Endodermal cell (in vitro differentiated cells): Measurements from ENCODE around the gene MEOX1. TPM values are rescaled to one million over a fixed set of nuclear protein-coding genes. Genes with fewer than 3 reads are reported as not detected.

Experiments
- DNase-seq: peaks from one replicate; pipeline ENCODE4 v3.0.0-alpha.2; 2017
- H3K27ac ChIP-seq: 2 replicates; pipeline ENCODE4 v1.5.1; 2013; ENCODE audit warnings: mild to moderate bottlenecking, low read depth, low read length, moderate library complexity
- H3K27me3 ChIP-seq: 2 replicates; pipeline ENCODE4 v1.6.1; 2013; ENCODE audit warnings: mild to moderate bottlenecking, low read length, moderate library complexity; ENCODE audit not compliant: insufficient read depth, control insufficient read depth, poor library complexity, severe bottlenecking
- H3K36me3 ChIP-seq: 2 replicates; pipeline ENCODE4 v1.7.0; 2013; ENCODE audit warnings: mild to moderate bottlenecking, low read length, moderate library complexity; ENCODE audit not compliant: control insufficient read depth, insufficient read depth
- H3K4me1 ChIP-seq: one replicate; pipeline ENCODE4 v1.7.0; 2013; ENCODE audit warnings: low read length; ENCODE audit not compliant: control insufficient read depth, insufficient read depth
- H3K4me3 ChIP-seq: 2 replicates; pipeline ENCODE4 v1.5.1; 2013; ENCODE audit warnings: mild to moderate bottlenecking, low read length, moderate library complexity
- H3K9ac ChIP-seq: 2 replicates; pipeline ENCODE4 v1.6.1; 2013; ENCODE audit warnings: mild to moderate bottlenecking, low read length, moderate library complexity; ENCODE audit not compliant: poor library complexity, severe bottlenecking; ENCODE audit errors: extremely low read depth
- H3K9me3 ChIP-seq: 2 replicates; pipeline ENCODE4 v1.6.1; 2013; ENCODE audit warnings: mild to moderate bottlenecking, low read length, moderate library complexity; ENCODE audit not compliant: control insufficient read depth
- H3K27ac Mint-ChIP-seq: 2 replicates; pipeline ENCODE4 v1.8.0; 2020; ENCODE audit warnings: mixed read lengths
- H3K27me3 Mint-ChIP-seq: 2 replicates; pipeline ENCODE4 v1.8.0; 2021; ENCODE audit warnings: mild to moderate bottlenecking, mixed read lengths; ENCODE audit not compliant: insufficient read depth
- H3K36me3 Mint-ChIP-seq: 2 replicates; pipeline ENCODE4 v1.8.0; 2020; ENCODE audit warnings: low read depth, mixed read lengths
- H3K4me1 Mint-ChIP-seq: 2 replicates; pipeline ENCODE4 v1.8.0; 2020; ENCODE audit warnings: mixed read lengths
- H3K4me3 Mint-ChIP-seq: 2 replicates; pipeline ENCODE4 v1.8.0; 2020; ENCODE audit warnings: mild to moderate bottlenecking, moderate library complexity, mixed read lengths
- H3K9me3 Mint-ChIP-seq: 2 replicates; pipeline ENCODE4 v1.8.0; 2020; ENCODE audit warnings: mild to moderate bottlenecking, mixed read lengths
- WGBS, 2 experiments: methylation state at CpG; one replicate each; pipeline versions ENCODE4 v1.1.5 to v1.1.7; 2013; ENCODE audit warnings: missing lambda C conversion rate in 2 of 2, mixed read lengths in 1 of 2; ENCODE audit not compliant: insufficient coverage in 1 of 2, insufficient read length in 1 of 2; 5-methylcytosine and 5-hydroxymethylcytosine counted together
- total RNA-seq, 2 donors: library from RNA; stranded (reverse); fragmentation: NEBNext Ultra II Directional in 1 of 2; extraction: Animal tissue kit (Norgen Biotek cat#: 25700) in 1 of 2; gene quantifications; 2 replicates in 1 of 2; 3 replicates in 1 of 2; pipeline ENCODE4 v1.2.1, GENCODE V29; 2021
- TF ChIP-seq, protein P1 (sequence below): fragments of 200-600 bp; sonication (generic); conservative IDR thresholded peaks from 2 replicates; pipeline ENCODE4 v1.5.0; 2021; ENCODE audit warnings: antibody characterized with exemption, mild to moderate bottlenecking

The MEOX1 gene
- total RNA-seq, 2 donors from 2014 or later = not detected

DNA sequence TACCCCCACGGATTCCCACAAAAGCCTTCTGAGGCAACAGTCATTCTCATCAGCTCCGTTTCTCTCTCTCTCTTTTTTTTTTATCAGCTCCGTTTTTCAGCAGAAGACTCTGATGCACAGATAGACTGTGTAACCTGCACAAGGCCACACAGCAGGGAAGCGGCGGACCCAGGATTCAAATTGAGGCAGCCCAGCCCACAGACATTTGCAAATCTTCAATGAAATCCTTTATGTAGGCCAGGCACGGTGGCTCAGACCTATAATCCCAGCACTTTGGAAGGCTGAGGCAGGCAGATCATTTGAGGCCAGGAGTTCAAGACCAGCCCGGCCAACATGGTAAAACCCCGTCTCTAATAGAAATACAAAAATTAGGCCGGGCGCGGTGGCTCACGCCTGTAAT, 2.4 kb upstream of the MEOX1 start:
- Mint-ChIP-seq H3K27me3 (peaks cover 2% of the 10 kb centered on the region), H3K4me3 (no peak overlapping the region), H3K9me3 (no peaks in the 10 kb centered on the region), H3K27ac (no peak overlapping the region), H3K36me3 (no peaks in the 10 kb centered on the region), H3K4me1 (peaks cover 18% of the 10 kb centered on the region)
- H3K4me1 ChIP-seq = no peaks in the 10 kb centered on the region
- no peak overlapping the region for H3K4me3 ChIP-seq
- H3K9me3 ChIP-seq = no peaks in the 10 kb centered on the region
- no peak overlapping the region for H3K9ac ChIP-seq
- 87 to 90% methylated on average over 9 to 12 of the region's 12 CpGs for WGBS, 2 experiments
- no peak for DNase-seq
- H3K27me3 ChIP-seq = no peaks in the 10 kb centered on the region
- TF ChIP-seq, protein P1, sequence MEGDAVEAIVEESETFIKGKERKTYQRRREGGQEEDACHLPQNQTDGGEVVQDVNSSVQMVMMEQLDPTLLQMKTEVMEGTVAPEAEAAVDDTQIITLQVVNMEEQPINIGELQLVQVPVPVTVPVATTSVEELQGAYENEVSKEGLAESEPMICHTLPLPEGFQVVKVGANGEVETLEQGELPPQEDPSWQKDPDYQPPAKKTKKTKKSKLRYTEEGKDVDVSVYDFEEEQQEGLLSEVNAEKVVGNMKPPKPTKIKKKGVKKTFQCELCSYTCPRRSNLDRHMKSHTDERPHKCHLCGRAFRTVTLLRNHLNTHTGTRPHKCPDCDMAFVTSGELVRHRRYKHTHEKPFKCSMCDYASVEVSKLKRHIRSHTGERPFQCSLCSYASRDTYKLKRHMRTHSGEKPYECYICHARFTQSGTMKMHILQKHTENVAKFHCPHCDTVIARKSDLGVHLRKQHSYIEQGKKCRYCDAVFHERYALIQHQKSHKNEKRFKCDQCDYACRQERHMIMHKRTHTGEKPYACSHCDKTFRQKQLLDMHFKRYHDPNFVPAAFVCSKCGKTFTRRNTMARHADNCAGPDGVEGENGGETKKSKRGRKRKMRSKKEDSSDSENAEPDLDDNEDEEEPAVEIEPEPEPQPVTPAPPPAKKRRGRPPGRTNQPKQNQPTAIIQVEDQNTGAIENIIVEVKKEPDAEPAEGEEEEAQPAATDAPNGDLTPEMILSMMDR = no peak
- no peak overlapping the region for H3K27ac ChIP-seq
- H3K36me3 ChIP-seq = no peaks in the 10 kb centered on the region

DNA sequence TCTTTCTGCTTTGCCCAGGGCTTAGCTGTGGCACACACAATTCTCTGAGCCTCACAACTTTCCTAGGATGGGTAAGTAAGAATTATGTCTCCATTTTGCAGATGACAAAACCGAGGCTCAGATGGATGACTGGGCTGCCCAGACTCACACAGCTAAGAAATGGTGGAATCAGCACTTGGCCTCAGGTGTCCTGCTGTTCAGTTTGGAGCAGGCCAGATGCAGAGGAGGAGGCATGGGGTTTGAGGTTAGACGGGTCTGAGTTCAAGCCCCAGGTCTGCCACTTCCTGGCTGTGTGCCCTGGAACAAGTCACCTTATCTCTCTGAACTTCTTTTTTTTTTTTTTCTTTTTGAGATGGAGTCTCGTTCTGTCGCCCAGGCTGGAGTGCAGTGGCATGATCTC, 1.7 kb upstream of the MEOX1 start:
- Mint-ChIP-seq H3K27me3 (peaks cover 4% of the 10 kb centered on the region), H3K27ac (no peak overlapping the region), H3K9me3 (no peaks in the 10 kb centered on the region), H3K4me1 (peaks cover 25% of the 10 kb centered on the region), H3K4me3 (no peak overlapping the region), H3K36me3 (no peaks in the 10 kb centered on the region)
- no peak for DNase-seq
- no peaks in the 10 kb centered on the region for H3K9me3 ChIP-seq
- H3K4me3 ChIP-seq = no peak overlapping the region
- TF ChIP-seq, protein P1 = no peak
- H3K9ac ChIP-seq = no peak overlapping the region
- H3K27ac ChIP-seq = no peak overlapping the region
- peaks cover 3% of the 10 kb centered on the region for H3K4me1 ChIP-seq
- WGBS, 2 experiments = 96 to 100% methylated on average over 2 to 4 of the region's 4 CpGs
- no peaks in the 10 kb centered on the region for H3K36me3 ChIP-seq
- H3K27me3 ChIP-seq = no peaks in the 10 kb centered on the region

DNA sequence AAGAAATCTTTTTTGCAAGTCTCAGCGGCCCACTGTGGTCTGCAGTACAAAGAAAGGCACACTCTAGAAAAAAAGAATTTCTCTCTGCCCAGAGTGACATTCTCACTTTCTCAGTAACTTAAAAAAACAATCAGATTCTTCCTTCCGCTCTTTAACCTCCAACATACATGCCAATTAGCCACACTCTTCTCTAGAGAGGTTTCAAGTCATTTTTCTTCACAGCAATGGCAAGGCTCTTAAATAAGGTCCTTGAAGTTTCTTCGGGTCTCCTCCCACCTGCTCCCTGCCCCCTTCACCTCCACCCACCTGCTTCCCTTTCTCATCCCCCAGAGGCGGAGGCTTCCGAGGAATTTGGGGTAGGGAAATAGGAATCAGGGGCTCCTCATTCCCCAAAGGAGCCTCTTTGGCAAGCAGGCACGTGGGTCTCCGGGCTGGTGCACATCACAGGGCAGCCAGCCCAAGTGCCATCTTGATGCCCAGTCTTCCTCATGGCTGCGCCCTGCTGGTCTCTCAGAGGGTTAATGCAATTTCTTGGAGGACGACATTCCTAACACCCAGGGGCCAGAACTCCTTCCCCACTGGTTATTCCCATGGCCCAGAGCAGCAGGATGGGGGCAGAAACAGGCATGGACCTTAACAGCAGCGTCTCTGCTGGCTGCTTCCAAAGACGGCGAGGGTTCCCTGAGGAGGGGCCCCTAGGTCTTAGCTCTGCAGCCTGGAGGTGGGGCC, 855 bp upstream of the MEOX1 start:
- H3K36me3 ChIP-seq = no peaks in the 10 kb centered on the region
- Mint-ChIP-seq H3K36me3 (no peaks in the 10 kb centered on the region), H3K27ac (no peak overlapping the region), H3K4me1 (peaks cover 25% of the 10 kb centered on the region), H3K4me3 (no peak overlapping the region), H3K9me3 (no peaks in the 10 kb centered on the region), H3K27me3 (peaks cover 4% of the 10 kb centered on the region)
- WGBS, 2 experiments = 47 to 66% methylated on average over 4 to 12 of the region's 12 CpGs
- H3K27ac ChIP-seq = no peak overlapping the region
- peaks cover 3% of the 10 kb centered on the region for H3K4me1 ChIP-seq
- DNase-seq = peak; percentile 79
- no peaks in the 10 kb centered on the region for H3K9me3 ChIP-seq
- H3K4me3 ChIP-seq = no peak overlapping the region
- no peak overlapping the region for H3K9ac ChIP-seq
- H3K27me3 ChIP-seq = no peaks in the 10 kb centered on the region
- TF ChIP-seq, protein P1 = peak; percentile 10
